Measurements from ENCODE around the gene KCNK15. TPM values are rescaled to one million over a fixed set of nuclear protein-coding genes. Genes with fewer than 3 reads are reported as not detected.

Gene KCNK15
- polyA plus RNA-seq, 1 donor = 0.07 TPM

DNA sequence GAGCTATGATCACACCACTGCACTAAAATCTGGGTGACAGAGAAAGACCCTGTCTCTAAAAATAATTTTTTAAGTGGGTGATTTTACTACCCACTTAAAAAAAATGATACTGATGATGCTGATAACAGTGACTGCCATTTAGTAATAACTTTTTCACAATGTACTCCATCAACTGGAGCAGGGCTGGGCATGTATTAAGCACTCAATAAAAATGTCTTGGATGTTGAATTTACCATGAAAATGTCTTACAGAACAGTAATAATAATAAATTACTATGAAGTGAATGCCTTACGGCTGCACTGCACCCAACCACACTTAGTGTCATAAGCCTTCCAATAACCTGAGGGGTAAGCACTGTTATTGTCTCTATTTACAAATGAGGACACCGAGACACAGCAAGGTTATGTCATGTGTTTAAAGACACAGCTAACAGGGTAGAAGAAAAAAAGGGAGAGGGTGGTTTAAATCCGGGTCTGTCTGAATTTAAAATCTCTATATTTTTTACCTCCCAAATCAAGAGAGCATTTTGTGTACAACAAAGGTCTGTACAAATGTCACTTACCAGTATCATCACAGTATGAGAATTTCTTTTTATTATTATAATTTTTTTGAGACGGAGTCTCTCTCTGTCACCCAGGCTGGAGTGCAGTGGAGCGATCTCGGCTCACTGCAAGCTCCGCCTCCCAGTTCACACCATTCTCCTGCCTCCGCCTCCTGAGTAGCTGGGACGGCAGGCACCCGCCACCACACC, 43.2 kb downstream of the KCNK15 start:
- DNase-seq = no peak

DNA sequence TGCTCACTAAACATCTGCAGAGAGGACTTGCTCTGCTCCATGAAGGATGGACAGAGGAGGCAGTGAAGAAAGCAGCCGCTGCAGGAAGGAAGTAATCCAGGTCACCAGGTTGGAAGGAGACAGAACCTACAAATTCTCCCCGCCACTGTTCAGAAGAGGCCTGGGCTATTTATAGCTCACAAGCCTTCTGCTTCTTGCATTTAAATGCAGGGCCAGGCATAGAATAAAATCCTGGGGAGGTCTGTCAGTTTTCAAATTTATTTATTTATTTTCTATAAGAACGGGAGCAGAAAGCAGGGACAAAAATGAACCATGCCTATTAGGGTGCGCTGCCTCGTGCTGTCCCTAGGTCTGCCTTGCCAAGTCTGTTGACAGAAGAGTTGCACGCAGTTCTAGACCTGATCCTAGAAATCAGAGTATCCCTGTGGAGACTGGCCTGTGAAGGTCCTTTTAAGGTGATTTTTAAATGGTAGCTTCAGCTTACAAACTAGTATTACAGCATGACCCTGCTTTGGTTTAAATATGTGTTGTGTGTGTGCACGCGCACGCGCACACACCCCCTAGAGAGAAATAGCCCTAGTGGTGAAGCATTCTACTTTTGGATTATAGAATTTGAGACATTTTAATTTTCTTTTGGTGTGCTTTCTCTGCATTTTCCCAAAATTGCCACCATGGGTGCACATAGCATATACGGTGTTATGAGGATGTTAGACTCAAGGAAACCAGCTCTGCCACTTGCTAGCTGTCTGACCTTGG, 45.2 kb downstream of the KCNK15 start:
- DNase-seq = no peak

- DNase-seq = no peak
These were observed 47.1 kb downstream of the KCNK15 start for GRCh38 chr20:44792796-44793195.

DNA sequence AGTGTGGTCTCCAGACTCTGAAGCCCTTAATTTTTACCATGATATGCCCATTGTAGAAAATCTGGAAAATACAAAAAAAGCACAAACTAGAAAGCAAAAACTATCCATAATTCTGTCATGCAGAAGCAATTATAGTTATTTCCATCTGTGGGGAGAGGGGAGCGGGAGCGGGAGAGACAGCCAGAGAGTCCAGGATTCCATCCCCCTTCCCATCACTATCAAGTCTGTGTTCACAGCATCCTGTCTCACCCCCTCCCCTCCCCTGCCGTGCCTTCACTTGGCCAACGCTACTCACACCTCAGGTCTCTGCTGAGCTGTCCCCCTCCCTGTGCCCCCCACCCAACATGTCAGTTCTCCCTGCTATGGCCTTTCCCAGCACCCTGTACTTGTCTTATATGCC, 50.2 kb downstream of the KCNK15 start:
- no peak for DNase-seq

- no peak for DNase-seq
These were observed 50.6 kb downstream of the KCNK15 start for GRCh38 chr20:44796311-44796710.

- no peak for DNase-seq
These were observed 51.2 kb downstream of the KCNK15 start for GRCh38 chr20:44796758-44797457.

DNA sequence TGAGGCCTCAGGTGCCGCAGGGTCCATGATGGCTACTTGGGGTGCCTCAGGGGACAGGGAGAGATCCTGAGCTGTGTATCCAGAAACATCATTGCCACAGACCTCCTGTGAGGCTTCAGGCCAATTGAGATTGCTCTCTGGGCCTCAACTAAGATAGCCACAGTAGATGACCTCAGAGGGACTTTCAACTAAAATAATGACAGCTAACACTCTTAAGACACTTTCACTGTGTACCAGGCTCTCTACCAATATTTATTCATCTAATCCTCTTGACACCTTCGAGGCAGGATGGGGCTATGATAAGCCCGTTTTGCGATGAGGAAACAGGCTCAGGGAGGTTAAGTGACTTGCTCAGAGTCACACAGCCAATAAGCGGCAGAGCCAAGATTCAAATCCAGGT, 54.0 kb downstream of the KCNK15 start:
- DNase-seq = no peak

DNA sequence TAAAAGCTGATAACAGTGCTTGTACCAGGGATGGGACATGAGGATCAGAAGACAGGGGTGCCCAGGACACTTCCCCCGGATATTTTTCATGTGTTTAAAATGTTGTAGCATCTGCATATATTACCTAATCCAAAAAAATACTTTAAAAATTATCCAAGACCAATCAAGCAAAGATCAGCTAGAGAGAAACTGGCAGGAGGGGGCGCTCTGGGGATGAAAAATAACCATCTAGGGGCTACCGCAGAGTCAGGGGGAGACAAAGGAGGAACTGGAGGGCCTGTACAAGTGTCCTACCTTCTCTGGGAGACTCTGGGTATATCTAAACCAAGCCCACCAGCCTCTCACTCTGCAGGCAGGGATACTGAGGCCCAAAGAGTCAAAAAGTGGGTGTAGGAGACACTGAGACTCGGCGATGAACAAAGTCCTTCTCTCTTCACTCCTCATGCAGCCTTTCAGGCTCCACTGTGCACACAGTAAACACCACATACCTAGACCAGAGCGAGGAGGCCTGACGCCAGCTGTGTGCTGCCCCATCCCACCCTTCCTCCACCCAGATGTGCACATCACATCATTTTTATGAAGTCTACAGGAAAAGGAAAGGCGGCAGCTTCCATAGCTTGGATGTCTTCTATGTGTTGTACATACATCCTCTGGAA, 54.9 kb downstream of the KCNK15 start:
- DNase-seq = no peak

Other genes starting within 250 kb of the KCNK15 start
- gene SERINC3, start 223.8 kb upstream of the KCNK15 start, polyA plus RNA-seq (ENCODE audit: insufficient read length) = 68.4 TPM
- 54.1 TPM for gene PKIG, start 163.3 kb upstream of the KCNK15 start, polyA plus RNA-seq (ENCODE audit: insufficient read length)
- gene ADA, start 94.2 kb upstream of the KCNK15 start, polyA plus RNA-seq (ENCODE audit: insufficient read length) = 6.5 TPM
- 0.28 TPM for gene CCN5, start 30.5 kb upstream of the KCNK15 start, polyA plus RNA-seq (ENCODE audit: insufficient read length)
- gene RIMS4, start 64.7 kb downstream of the KCNK15 start, polyA plus RNA-seq (ENCODE audit: insufficient read length) = 0.52 TPM
- gene YWHAB, start 139.8 kb downstream of the KCNK15 start, polyA plus RNA-seq (ENCODE audit: insufficient read length) = 236 TPM
- 105 TPM for gene PABPC1L, start 164.2 kb downstream of the KCNK15 start, polyA plus RNA-seq (ENCODE audit: insufficient read length)
- gene TOMM34, start 214.5 kb downstream of the KCNK15 start, polyA plus RNA-seq (ENCODE audit: insufficient read length) = 40.4 TPM
- 22.8 TPM for gene STK4, start 220.6 kb downstream of the KCNK15 start, polyA plus RNA-seq (ENCODE audit: insufficient read length)